RWPE1 (cell line): ENCODE data around the gene ZBTB12.

Source experiments
- CTCF ChIA-PET: fragments of 350-600 bp; sonication (Branson Sonifier 250); formaldehyde crosslinking; extraction: SDS; loops from one replicate; lab custom pipeline; 2021; lab: Yijun Ruan, JAX
- POLR2A ChIA-PET: fragments of 400-600 bp; formaldehyde crosslinking; extraction: SDS; loops from one replicate; lab custom pipeline; 2020; ENCODE audit warnings: antibody characterized with exemption; ENCODE audit not compliant: low non-redundant PET; lab: Yijun Ruan, JAX
- DNase-seq: peaks from one replicate; pipeline ENCODE4 v3.0.0; 2012; ENCODE audit warnings: low spot score
- H3K27ac ChIP-seq: fragments of 450-650 bp; 2 replicates; pipeline ENCODE4 v1.5.1; 2017
- CTCF ChIP-seq: fragments of 450-650 bp; conservative IDR thresholded peaks from 2 replicates; pipeline ENCODE4 v1.5.1; 2017; ENCODE audit warnings: low read depth, mild to moderate bottlenecking

The ZBTB12 gene

GRCh38 chr6:31906122-31906521, 4.2 kb upstream of the ZBTB12 start:
- ChIA-PET POLR2A (interaction anchor here (0.6 kb wide), 1 partner anchor 74 kb away, joined by 4 read pairs; no protein-coding TSS in a partner anchor), CTCF (no interaction called here)
- no peak overlapping the region for H3K27ac ChIP-seq
- TF ChIP-seq CTCF: no peak
- no peak for DNase-seq

DNA sequence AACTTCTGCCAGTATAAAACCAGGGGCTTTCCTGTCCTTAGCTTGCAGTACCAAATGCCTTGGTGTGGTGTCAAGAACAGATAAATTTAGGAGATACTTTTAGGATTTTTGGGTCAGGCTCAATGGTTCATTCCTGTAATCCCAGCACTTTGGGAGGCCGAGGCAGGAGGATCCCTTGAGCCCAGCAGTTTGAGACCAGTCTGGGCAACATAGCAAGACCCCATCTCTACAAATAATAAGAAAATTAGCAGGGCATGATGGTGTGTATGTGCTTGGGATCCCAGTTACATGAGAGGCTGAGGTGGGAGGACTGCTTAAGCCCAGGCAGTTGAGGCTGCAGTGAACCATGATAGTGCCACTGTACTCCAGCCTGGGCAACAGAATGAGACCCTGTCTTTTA, 3.2 kb upstream of the ZBTB12 start:
- no peak for TF ChIP-seq CTCF
- POLR2A ChIA-PET: no interaction called here
- CTCF ChIA-PET: interaction anchor here (0.7 kb wide), 1 partner anchor 1282 kb away, joined by 5 read pairs; no protein-coding TSS in a partner anchor

GRCh38 chr6:31903957-31904356, 2.1 kb upstream of the ZBTB12 start:
- H3K27ac ChIP-seq: no peak overlapping the region
- DNase-seq: no peak
- ChIA-PET POLR2A (no interaction called here), CTCF (interaction anchor here (0.5 kb wide), 1 partner anchor 559 kb away, joined by 3 read pairs; no protein-coding TSS in a partner anchor)
- no peak for TF ChIP-seq CTCF

More for the DNA sequence above, 3.2 kb upstream of the ZBTB12 start:
- H3K27ac ChIP-seq: no peak overlapping the region
- DNase-seq: no peak

GRCh38 chr6:31901415-31901952, 402 bp downstream of the ZBTB12 start:
- DNase-seq: peak; percentile 48
- CTCF ChIA-PET: no interaction called here

GRCh38 chr6:31900917-31901414, 920 bp downstream of the ZBTB12 start:
- DNase-seq: no peak
- POLR2A ChIA-PET: no interaction called here
- TF ChIP-seq CTCF: no peak
- CTCF ChIA-PET: interaction anchor here (0.5 to 0.6 kb wide), 2 partner anchors 50 to 74 kb away, joined by 3 read pairs; no protein-coding TSS in a partner anchor
- peak overlapping the region; percentile 90 for H3K27ac ChIP-seq

More at GRCh38 chr6:31901415-31901952, 402 bp downstream of the ZBTB12 start:
- no peak for TF ChIP-seq CTCF
- H3K27ac ChIP-seq: peak overlapping the region; percentile 90
- POLR2A ChIA-PET: interaction anchor here (1.5 kb wide), 1 partner anchor 44 kb away, joined by 8 read pairs; the partner anchor contains the start of gene CFB

- POLR2A ChIA-PET: no interaction called here
- DNase-seq: no peak
- CTCF ChIA-PET: interaction anchor here (0.5 to 0.6 kb wide), 2 partner anchors 51 to 75 kb away, joined by 3 read pairs; no protein-coding TSS in a partner anchor
Measured at GRCh38 chr6:31899882-31900722, 1.8 kb downstream of the ZBTB12 start.

More at GRCh38 chr6:31899882-31900722, 1.8 kb downstream of the ZBTB12 start:
- no peak for TF ChIP-seq CTCF
- H3K27ac ChIP-seq: peak overlapping the region; percentile 90
